Measurements from ENCODE around the gene ACOX1. TPM values are rescaled to one million over a fixed set of nuclear protein-coding genes. Genes with fewer than 3 reads are reported as not detected.

The ACOX1 gene
- total and polyA plus RNA-seq, 2 of the 13 experiments (the other 11 are each of a cell fraction or from before 2014, with no cell fraction given), result 86.4 to 120 TPM

DNA sequence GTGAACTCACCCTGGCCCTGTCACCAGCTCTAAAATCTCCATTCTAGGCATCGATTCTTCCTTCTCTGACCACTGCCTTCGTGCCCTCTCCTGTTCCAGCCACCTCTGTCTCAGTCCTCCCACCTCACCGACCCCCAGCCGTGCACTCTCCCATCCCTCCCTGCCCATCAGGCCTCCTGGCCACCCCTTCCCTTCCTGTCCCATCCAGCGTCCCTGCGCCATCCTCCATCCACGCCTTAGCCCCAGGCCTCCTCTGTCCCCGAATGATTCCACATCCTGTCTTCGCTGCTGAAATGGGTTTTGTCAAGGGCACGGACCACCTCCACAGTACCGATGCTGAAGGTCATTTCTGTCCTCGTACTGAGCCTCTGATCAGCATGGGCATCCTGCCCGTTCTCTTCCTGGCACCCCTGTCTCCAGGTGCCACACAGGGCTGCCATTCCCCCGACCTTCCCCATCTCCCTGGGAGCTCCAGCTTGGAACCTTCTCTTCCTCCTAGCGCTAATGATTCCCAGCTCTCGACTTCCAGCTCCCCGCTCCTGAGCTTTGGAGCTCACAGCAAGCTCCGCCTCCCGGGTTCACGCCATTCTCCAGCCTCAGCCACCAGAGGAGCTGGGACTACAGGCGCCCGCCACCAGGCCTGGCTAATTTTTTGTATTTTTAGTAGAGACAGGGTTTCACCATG lies 84.8 kb downstream of the ACOX1 start (continued):
- TF ChIP-seq KDM5A (IDR thresholded peaks at IDR 0.05; ENCODE audit: borderline replicate concordance, low read length) (no peak), ZNF207 (IDR thresholded peaks at IDR 0.05; ENCODE audit: borderline replicate concordance) (no peak), ZNF572 (CRISPR knock-in tag; IDR thresholded peaks at IDR 0.05) (0 out of 2 replicates have a peak, but pooled peaks have one; percentile 58), ZNF567 (CRISPR knock-in tag; IDR thresholded peaks at IDR 0.05; ENCODE audit: borderline replicate concordance) (no peak), ZFX (CRISPR knock-in tag; IDR thresholded peaks at IDR 0.05; ENCODE audit: low read depth) (0 out of 2 replicates have a peak, but pooled peaks have one; percentile 13), ZNF891 (CRISPR knock-in tag; IDR thresholded peaks at IDR 0.05) (no peak), ZBTB26 (CRISPR knock-in tag; IDR thresholded peaks at IDR 0.05; ENCODE audit: borderline replicate concordance) (no peak), ZNF7 (CRISPR knock-in tag; IDR thresholded peaks at IDR 0.05) (no peak), ZBTB3 (CRISPR knock-in tag; IDR thresholded peaks at IDR 0.05; ENCODE audit: borderline replicate concordance, low read depth) (no peak), ZSCAN29 (CRISPR knock-in tag; conservative IDR thresholded peaks at IDR 0.05) (no peak), CC2D1A (CRISPR knock-in tag; IDR thresholded peaks at IDR 0.05) (no peak), ZNF781 (CRISPR knock-in tag; IDR thresholded peaks at IDR 0.05; ENCODE audit: borderline replicate concordance, not compliant biosample characterization) (no peak), ZNF878 (CRISPR knock-in tag; IDR thresholded peaks at IDR 0.05) (no peak), KDM6A (CRISPR knock-in tag; IDR thresholded peaks at IDR 0.05; ENCODE audit: low read depth) (no peak), POLR2AphosphoS2 (IDR thresholded peaks at IDR 0.05; ENCODE audit: low read depth, low read length) (no peak), MAZ (IDR thresholded peaks at IDR 0.05; ENCODE audit: borderline replicate concordance, low read depth, low read length) (no peak), MAZ (CRISPR knock-in tag; IDR thresholded peaks at IDR 0.05; ENCODE audit: low read depth) (no peak)
- TF ChIP-seq, protein P1, sequence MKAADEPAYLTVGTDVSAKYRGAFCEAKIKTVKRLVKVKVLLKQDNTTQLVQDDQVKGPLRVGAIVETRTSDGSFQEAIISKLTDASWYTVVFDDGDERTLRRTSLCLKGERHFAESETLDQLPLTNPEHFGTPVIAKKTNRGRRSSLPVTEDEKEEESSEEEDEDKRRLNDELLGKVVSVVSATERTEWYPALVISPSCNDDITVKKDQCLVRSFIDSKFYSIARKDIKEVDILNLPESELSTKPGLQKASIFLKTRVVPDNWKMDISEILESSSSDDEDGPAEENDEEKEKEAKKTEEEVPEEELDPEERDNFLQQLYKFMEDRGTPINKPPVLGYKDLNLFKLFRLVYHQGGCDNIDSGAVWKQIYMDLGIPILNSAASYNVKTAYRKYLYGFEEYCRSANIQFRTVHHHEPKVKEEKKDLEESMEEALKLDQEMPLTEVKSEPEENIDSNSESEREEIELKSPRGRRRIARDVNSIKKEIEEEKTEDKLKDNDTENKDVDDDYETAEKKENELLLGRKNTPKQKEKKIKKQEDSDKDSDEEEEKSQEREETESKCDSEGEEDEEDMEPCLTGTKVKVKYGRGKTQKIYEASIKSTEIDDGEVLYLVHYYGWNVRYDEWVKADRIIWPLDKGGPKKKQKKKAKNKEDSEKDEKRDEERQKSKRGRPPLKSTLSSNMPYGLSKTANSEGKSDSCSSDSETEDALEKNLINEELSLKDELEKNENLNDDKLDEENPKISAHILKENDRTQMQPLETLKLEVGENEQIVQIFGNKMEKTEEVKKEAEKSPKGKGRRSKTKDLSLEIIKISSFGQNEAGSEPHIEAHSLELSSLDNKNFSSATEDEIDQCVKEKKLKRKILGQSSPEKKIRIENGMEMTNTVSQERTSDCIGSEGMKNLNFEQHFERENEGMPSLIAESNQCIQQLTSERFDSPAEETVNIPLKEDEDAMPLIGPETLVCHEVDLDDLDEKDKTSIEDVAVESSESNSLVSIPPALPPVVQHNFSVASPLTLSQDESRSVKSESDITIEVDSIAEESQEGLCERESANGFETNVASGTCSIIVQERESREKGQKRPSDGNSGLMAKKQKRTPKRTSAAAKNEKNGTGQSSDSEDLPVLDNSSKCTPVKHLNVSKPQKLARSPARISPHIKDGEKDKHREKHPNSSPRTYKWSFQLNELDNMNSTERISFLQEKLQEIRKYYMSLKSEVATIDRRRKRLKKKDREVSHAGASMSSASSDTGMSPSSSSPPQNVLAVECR (CRISPR knock-in tag; IDR thresholded peaks at IDR 0.05; ENCODE audit: borderline replicate concordance), result no peak
- TF ChIP-seq, protein P2, sequence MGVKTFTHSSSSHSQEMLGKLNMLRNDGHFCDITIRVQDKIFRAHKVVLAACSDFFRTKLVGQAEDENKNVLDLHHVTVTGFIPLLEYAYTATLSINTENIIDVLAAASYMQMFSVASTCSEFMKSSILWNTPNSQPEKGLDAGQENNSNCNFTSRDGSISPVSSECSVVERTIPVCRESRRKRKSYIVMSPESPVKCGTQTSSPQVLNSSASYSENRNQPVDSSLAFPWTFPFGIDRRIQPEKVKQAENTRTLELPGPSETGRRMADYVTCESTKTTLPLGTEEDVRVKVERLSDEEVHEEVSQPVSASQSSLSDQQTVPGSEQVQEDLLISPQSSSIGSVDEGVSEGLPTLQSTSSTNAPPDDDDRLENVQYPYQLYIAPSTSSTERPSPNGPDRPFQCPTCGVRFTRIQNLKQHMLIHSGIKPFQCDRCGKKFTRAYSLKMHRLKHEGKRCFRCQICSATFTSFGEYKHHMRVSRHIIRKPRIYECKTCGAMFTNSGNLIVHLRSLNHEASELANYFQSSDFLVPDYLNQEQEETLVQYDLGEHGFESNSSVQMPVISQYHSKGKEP (CRISPR knock-in tag; IDR thresholded peaks at IDR 0.05), result no peak
- TF ChIP-seq, protein P3, sequence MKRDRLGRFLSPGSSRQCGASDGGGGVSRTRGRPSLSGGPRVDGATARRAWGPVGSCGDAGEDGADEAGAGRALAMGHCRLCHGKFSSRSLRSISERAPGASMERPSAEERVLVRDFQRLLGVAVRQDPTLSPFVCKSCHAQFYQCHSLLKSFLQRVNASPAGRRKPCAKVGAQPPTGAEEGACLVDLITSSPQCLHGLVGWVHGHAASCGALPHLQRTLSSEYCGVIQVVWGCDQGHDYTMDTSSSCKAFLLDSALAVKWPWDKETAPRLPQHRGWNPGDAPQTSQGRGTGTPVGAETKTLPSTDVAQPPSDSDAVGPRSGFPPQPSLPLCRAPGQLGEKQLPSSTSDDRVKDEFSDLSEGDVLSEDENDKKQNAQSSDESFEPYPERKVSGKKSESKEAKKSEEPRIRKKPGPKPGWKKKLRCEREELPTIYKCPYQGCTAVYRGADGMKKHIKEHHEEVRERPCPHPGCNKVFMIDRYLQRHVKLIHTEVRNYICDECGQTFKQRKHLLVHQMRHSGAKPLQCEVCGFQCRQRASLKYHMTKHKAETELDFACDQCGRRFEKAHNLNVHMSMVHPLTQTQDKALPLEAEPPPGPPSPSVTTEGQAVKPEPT (CRISPR knock-in tag; IDR thresholded peaks at IDR 0.05; ENCODE audit: low read depth), result peak; percentile 77; the same call in 1 of the 2 replicates
